Measurements from ENCODE around the gene POLR1A.

DNA sequence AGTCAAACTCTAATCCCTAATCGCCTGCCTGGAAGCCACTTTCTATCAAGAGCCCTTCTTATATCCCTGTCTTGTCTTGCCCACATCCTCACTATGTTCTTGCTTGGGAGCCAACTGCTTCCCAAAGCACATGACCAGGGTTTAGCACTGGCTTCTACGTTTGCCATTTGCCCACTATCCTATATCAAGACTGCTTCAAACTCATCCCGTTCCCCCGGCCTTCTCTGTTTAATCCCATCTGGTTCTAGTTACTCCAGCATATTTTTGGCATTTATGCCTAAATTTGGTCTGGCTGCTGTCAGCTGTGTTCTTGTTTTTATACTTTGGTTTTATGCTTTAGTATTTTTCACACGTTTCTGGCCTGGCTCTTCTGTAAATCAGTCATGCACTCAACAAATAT lies 40.2 kb downstream of the POLR1A start:
- TF ChIP-seq, protein P1, sequence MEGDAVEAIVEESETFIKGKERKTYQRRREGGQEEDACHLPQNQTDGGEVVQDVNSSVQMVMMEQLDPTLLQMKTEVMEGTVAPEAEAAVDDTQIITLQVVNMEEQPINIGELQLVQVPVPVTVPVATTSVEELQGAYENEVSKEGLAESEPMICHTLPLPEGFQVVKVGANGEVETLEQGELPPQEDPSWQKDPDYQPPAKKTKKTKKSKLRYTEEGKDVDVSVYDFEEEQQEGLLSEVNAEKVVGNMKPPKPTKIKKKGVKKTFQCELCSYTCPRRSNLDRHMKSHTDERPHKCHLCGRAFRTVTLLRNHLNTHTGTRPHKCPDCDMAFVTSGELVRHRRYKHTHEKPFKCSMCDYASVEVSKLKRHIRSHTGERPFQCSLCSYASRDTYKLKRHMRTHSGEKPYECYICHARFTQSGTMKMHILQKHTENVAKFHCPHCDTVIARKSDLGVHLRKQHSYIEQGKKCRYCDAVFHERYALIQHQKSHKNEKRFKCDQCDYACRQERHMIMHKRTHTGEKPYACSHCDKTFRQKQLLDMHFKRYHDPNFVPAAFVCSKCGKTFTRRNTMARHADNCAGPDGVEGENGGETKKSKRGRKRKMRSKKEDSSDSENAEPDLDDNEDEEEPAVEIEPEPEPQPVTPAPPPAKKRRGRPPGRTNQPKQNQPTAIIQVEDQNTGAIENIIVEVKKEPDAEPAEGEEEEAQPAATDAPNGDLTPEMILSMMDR (IDR thresholded peaks at IDR 0.05) = no peak
- no peak for TF ChIP-seq EZH2 (IDR thresholded peaks at IDR 0.05; ENCODE audit: borderline replicate concordance, insufficient read depth, low read depth, low read length, poor library complexity, severe bottlenecking)
